ENCODE measurements around the gene HSP90AA1.

Gene HSP90AA1

DNA sequence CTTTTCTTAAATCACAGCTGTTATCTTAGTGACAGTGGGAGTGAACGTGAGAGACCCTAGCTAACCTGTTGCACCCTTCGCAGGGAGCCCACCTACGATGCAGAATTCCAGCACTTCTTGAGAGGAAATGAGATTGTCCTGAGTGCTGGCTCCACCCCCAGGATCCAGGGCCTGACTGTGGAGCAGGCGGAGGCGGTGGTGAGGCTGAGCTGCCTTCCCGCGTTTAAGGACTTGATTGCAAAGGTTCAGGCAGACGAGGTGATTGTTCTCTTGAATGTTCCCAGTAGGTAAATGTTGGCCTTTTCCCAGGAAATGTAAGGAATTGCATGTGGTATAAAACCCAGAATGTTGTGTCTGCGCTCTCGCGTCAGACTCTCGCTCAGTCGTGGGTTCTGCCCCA, 46.7 kb downstream of the HSP90AA1 start:
- H3K4me1 ChIP-seq (ENCODE audit: low read length): no peaks in the 10 kb centered on the region
- H3K9me3 ChIP-seq (ENCODE audit: insufficient read depth, low read length): no peaks in the 10 kb centered on the region
- no peak overlapping the region for H3K9ac ChIP-seq (ENCODE audit: low read length)
- H4K20me1 ChIP-seq (ENCODE audit: insufficient read depth, low read length): 0 out of 2 replicates have a peak, but pooled peaks cover 3% of the 10 kb centered on the region
- no peak overlapping the region for H3K27ac ChIP-seq (ENCODE audit: low read length)
- no peaks in the 10 kb centered on the region for H3K79me2 ChIP-seq (ENCODE audit: low read length)
- no peak overlapping the region for H3K4me3 ChIP-seq (ENCODE audit: low read length)
- TF ChIP-seq, protein P1, sequence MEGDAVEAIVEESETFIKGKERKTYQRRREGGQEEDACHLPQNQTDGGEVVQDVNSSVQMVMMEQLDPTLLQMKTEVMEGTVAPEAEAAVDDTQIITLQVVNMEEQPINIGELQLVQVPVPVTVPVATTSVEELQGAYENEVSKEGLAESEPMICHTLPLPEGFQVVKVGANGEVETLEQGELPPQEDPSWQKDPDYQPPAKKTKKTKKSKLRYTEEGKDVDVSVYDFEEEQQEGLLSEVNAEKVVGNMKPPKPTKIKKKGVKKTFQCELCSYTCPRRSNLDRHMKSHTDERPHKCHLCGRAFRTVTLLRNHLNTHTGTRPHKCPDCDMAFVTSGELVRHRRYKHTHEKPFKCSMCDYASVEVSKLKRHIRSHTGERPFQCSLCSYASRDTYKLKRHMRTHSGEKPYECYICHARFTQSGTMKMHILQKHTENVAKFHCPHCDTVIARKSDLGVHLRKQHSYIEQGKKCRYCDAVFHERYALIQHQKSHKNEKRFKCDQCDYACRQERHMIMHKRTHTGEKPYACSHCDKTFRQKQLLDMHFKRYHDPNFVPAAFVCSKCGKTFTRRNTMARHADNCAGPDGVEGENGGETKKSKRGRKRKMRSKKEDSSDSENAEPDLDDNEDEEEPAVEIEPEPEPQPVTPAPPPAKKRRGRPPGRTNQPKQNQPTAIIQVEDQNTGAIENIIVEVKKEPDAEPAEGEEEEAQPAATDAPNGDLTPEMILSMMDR (IDR thresholded peaks at IDR 0.05; ENCODE audit: low read depth, low read length): no peak
- TF ChIP-seq EZH2phosphoT487 (IDR thresholded peaks at IDR 0.05; ENCODE audit: low read depth): no peak
- H3K36me3 ChIP-seq (replicated peaks; ENCODE audit: low read depth, low read length): peaks cover 77% of the 10 kb centered on the region
- H2AFZ ChIP-seq (ENCODE audit: low read depth, low read length): no peak overlapping the region
- H3K27me3 ChIP-seq (ENCODE audit: low read depth, low read length): no peaks in the 10 kb centered on the region
- H3K4me2 ChIP-seq (ENCODE audit: low read length): no peak overlapping the region

DNA sequence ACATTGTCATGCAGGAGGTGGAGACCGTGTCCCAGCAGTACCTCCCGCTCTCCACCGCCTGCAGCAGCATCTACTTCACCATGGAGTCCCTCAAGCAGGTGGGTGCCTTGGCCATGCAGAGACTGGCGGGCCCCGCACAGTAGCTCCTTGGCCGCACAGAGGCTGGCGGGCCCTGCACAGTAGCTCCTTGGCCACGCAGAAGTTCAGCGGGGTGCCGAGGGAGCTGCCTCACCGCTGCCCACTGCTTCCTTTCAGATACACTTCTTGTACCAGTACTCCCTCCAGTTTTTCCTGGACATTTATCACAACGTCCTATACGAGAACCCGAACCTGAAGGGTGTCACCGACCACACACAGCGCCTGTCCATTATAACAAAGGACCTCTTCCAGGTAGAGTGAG, 47.7 kb downstream of the HSP90AA1 start:
- H4K20me1 ChIP-seq (ENCODE audit: insufficient read depth, low read length): 0 out of 2 replicates have a peak, but pooled peaks cover 3% of the 10 kb centered on the region
- H3K4me1 ChIP-seq (ENCODE audit: low read length): no peaks in the 10 kb centered on the region
- no peak overlapping the region for H3K4me2 ChIP-seq (ENCODE audit: low read length)
- no peak for TF ChIP-seq EZH2phosphoT487 (IDR thresholded peaks at IDR 0.05; ENCODE audit: low read depth)
- TF ChIP-seq, protein P1 (IDR thresholded peaks at IDR 0.05; ENCODE audit: low read depth, low read length): no peak
- H3K36me3 ChIP-seq (replicated peaks; ENCODE audit: low read depth, low read length): peaks cover 75% of the 10 kb centered on the region
- no peak overlapping the region for H3K27ac ChIP-seq (ENCODE audit: low read length)
- no peaks in the 10 kb centered on the region for H3K27me3 ChIP-seq (ENCODE audit: low read depth, low read length)
- no peaks in the 10 kb centered on the region for H3K79me2 ChIP-seq (ENCODE audit: low read length)
- H2AFZ ChIP-seq (ENCODE audit: low read depth, low read length): no peak overlapping the region
- H3K4me3 ChIP-seq (ENCODE audit: low read length): no peak overlapping the region
- no peak overlapping the region for H3K9ac ChIP-seq (ENCODE audit: low read length)
- no peaks in the 10 kb centered on the region for H3K9me3 ChIP-seq (ENCODE audit: insufficient read depth, low read length)

DNA sequence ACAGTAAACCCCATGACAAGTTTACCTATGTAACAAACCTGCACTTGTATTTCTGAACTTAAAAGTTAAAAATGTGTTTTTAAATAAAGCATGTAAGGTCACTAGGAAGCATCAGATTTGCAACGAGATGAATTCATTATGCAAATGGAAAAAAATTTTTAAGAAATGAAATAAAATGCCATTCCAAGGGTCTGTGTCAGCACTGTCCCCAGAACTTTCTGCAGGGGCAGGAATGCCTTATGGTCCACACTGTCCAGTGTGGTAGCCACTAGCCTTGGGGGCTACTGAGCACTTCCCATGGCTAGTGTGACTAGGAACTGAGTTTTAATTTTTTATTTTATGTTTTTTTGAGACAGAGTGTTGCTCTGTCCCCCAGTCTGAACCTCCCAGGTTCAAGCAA, 49.2 kb downstream of the HSP90AA1 start:
- no peaks in the 10 kb centered on the region for H3K9me3 ChIP-seq (ENCODE audit: insufficient read depth, low read length)
- no peaks in the 10 kb centered on the region for H3K79me2 ChIP-seq (ENCODE audit: low read length)
- H4K20me1 ChIP-seq (ENCODE audit: insufficient read depth, low read length): 0 out of 2 replicates have a peak, but pooled peaks cover 3% of the 10 kb centered on the region
- TF ChIP-seq, protein P1 (IDR thresholded peaks at IDR 0.05; ENCODE audit: low read depth, low read length): no peak
- no peak for TF ChIP-seq EZH2phosphoT487 (IDR thresholded peaks at IDR 0.05; ENCODE audit: low read depth)
- no peak overlapping the region for H3K4me2 ChIP-seq (ENCODE audit: low read length)
- H3K27me3 ChIP-seq (ENCODE audit: low read depth, low read length): no peaks in the 10 kb centered on the region
- no peak overlapping the region for H3K4me3 ChIP-seq (ENCODE audit: low read length)
- H3K36me3 ChIP-seq (replicated peaks; ENCODE audit: low read depth, low read length): peaks cover 80% of the 10 kb centered on the region
- no peaks in the 10 kb centered on the region for H3K4me1 ChIP-seq (ENCODE audit: low read length)
- no peak overlapping the region for H3K9ac ChIP-seq (ENCODE audit: low read length)
- no peak overlapping the region for H3K27ac ChIP-seq (ENCODE audit: low read length)
- no peak overlapping the region for H2AFZ ChIP-seq (ENCODE audit: low read depth, low read length)

DNA sequence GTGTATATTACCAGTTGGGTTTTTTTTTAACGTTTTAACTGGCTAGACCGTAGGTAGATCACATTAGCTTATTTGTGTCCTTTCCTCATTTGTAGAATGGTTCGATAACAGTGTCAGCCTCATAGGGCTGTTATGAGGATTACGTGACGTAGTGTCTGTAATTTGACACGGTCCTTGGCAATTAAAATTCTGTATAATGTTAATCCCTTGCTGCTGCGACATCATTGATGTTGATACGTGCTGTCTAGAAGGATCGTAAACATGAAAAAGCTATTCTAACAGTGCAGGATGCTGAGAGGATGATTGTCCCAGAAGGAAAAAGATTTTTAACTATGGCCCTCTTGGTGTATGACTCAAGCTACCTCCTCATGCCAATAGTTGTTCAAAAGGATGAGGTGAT, 50.9 kb downstream of the HSP90AA1 start:
- TF ChIP-seq, protein P1 (IDR thresholded peaks at IDR 0.05; ENCODE audit: low read depth, low read length): no peak
- TF ChIP-seq EZH2phosphoT487 (IDR thresholded peaks at IDR 0.05; ENCODE audit: low read depth): no peak
- H3K4me3 ChIP-seq (ENCODE audit: low read length): no peak overlapping the region
- H3K4me1 ChIP-seq (ENCODE audit: low read length): no peaks in the 10 kb centered on the region
- no peaks in the 10 kb centered on the region for H3K79me2 ChIP-seq (ENCODE audit: low read length)
- H3K27me3 ChIP-seq (ENCODE audit: low read depth, low read length): no peaks in the 10 kb centered on the region
- no peak overlapping the region for H2AFZ ChIP-seq (ENCODE audit: low read depth, low read length)
- H3K4me2 ChIP-seq (ENCODE audit: low read length): no peak overlapping the region
- H3K9me3 ChIP-seq (ENCODE audit: insufficient read depth, low read length): no peaks in the 10 kb centered on the region
- peaks cover 69% of the 10 kb centered on the region for H3K36me3 ChIP-seq (replicated peaks; ENCODE audit: low read depth, low read length)
- H4K20me1 ChIP-seq (ENCODE audit: insufficient read depth, low read length): 0 out of 2 replicates have a peak, but pooled peaks cover 3% of the 10 kb centered on the region
- H3K9ac ChIP-seq (ENCODE audit: low read length): no peak overlapping the region
- H3K27ac ChIP-seq (ENCODE audit: low read length): no peak overlapping the region
